Measurements from ENCODE around the gene TRAM2. TPM values are rescaled to one million over a fixed set of nuclear protein-coding genes. Genes with fewer than 3 reads are reported as not detected.

TRAM2 gene
- total and polyA plus RNA-seq, 9 of the 15 experiments (the other 6 are each of a cell fraction or from before 2014, with no cell fraction given), result 2.6 to 13.3 (median 8.9) TPM

- CTCF ChIA-PET (ENCODE audit: low intra/inter-chr PET ratio), result no interaction called here
- Histone ChIP-seq H2AFZ (ENCODE audit: low read depth, low read length) (no peak overlapping the region), H3K4me1 (replicated peaks in 1 of 2; ENCODE audit: control insufficient read depth in 2 of 2, insufficient read depth in 2 of 2, low read length in 2 of 2) (peaks cover 13 to 35% of the 10 kb centered on the region in 2 experiments), H3K9me1 (ENCODE audit: control insufficient read depth, insufficient read depth, low read length) (no peaks in the 10 kb centered on the region), H3K27ac (ENCODE audit: extremely low read depth, low read depth, low read length) (no peak overlapping the region), H3K4me3 (no peak overlapping the region), H3K79me2 (ENCODE audit: control insufficient read depth, insufficient read depth, low read length) (peaks cover 4% of the 10 kb centered on the region; the same call in 1 of the 3 replicates), H3K27me3 (ENCODE audit: control insufficient read depth in 2 of 2, insufficient read depth in 2 of 2, low read length in 2 of 2) (no peaks in the 10 kb centered on the region), H4K20me1 (replicated peaks; ENCODE audit: control insufficient read depth, insufficient read depth, low read length) (no peaks in the 10 kb centered on the region), H3K36me3 (ENCODE audit: control insufficient read depth, insufficient read depth, low read length) (no peaks in the 10 kb centered on the region; the same call in 2 of the 3 replicates), H3K4me2 (ENCODE audit: insufficient read depth, low read length) (no peak overlapping the region), H3K9me3 (replicated peaks; ENCODE audit: control insufficient read depth, insufficient read depth, low read depth, low read length) (no peaks in the 10 kb centered on the region), H3K9ac (ENCODE audit: insufficient read depth in 1 of 2, low read depth in 2 of 2, low read length in 2 of 2) (no peak overlapping the region)
- POLR2A ChIA-PET, result interaction anchor here (0.7 to 1.1 kb wide), 2 partner anchors 25 to 101 kb away, joined by 3 to 4 read pairs; no protein-coding TSS in a partner anchor
- no TSS peak for BruUV-seq (replicated peaks)
- in situ Hi-C loops (cut with MboI), result no loop called here
- ATAC-seq (no peak), FAIRE-seq (no peak), DNase-seq (ENCODE audit: extremely low read depth in 1 of 4, low spot score in 3 of 4) (no peak)
- WGBS (ENCODE audit: insufficient coverage, low coverage, missing lambda C conversion rate), result 73% methylated on average over 6 of the region's 6 CpGs
- intact Hi-C loops (cut with micrococcal nuclease), result no loop called here
- TF ChIP-seq, protein P1, sequence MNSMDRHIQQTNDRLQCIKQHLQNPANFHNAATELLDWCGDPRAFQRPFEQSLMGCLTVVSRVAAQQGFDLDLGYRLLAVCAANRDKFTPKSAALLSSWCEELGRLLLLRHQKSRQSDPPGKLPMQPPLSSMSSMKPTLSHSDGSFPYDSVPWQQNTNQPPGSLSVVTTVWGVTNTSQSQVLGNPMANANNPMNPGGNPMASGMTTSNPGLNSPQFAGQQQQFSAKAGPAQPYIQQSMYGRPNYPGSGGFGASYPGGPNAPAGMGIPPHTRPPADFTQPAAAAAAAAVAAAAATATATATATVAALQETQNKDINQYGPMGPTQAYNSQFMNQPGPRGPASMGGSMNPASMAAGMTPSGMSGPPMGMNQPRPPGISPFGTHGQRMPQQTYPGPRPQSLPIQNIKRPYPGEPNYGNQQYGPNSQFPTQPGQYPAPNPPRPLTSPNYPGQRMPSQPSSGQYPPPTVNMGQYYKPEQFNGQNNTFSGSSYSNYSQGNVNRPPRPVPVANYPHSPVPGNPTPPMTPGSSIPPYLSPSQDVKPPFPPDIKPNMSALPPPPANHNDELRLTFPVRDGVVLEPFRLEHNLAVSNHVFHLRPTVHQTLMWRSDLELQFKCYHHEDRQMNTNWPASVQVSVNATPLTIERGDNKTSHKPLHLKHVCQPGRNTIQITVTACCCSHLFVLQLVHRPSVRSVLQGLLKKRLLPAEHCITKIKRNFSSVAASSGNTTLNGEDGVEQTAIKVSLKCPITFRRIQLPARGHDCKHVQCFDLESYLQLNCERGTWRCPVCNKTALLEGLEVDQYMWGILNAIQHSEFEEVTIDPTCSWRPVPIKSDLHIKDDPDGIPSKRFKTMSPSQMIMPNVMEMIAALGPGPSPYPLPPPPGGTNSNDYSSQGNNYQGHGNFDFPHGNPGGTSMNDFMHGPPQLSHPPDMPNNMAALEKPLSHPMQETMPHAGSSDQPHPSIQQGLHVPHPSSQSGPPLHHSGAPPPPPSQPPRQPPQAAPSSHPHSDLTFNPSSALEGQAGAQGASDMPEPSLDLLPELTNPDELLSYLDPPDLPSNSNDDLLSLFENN (IDR thresholded peaks at IDR 0.05; ENCODE audit: low read depth in 2 of 2, low read length in 2 of 2), result no peak
- TF ChIP-seq ATF2 (CRISPR knock-in tag; IDR thresholded peaks at IDR 0.05) (no peak), MEF2A (IDR thresholded peaks at IDR 0.05; ENCODE audit: control insufficient read depth, low read depth, low read length) (no peak), ZNF282 (CRISPR knock-in tag; IDR thresholded peaks at IDR 0.05) (no peak), SMC3 (conservative IDR thresholded peaks at IDR 0.05; ENCODE audit: insufficient read depth, low read depth, low read length) (no peak), C11orf30 (IDR thresholded peaks at IDR 0.05; ENCODE audit: low read depth) (peak; percentile 71), BCLAF1 (IDR thresholded peaks at IDR 0.05; ENCODE audit: borderline replicate concordance in 1 of 2, control insufficient read depth in 1 of 2, low read depth in 2 of 2, low read length in 1 of 2) (no peak), MAFK (IDR thresholded peaks at IDR 0.05; ENCODE audit: low read length) (peak; percentile 35; the same call in 1 of the 2 replicates), CBX1 (IDR thresholded peaks at IDR 0.05; ENCODE audit: low read depth) (no peak), MYNN (IDR thresholded peaks at IDR 0.05) (no peak), MYNN (CRISPR knock-in tag; IDR thresholded peaks at IDR 0.05) (no peak), DIDO1 (tag; IDR thresholded peaks at IDR 0.05; ENCODE audit: low read depth) (no peak), E2F3 (CRISPR knock-in tag; IDR thresholded peaks at IDR 0.05) (no peak), HEY1 (CRISPR knock-in tag; IDR thresholded peaks at IDR 0.05; ENCODE audit: borderline replicate concordance) (no peak), ZNF316 (IDR thresholded peaks at IDR 0.05) (peak; percentile 77)
These were observed 53.3 kb downstream of the TRAM2 start for GRCh38 chr6:52523378-52524142.
